Measurements from ENCODE around the gene NLRP12.
"Not testable (repeated sequence)": the region's sequence is repeated elsewhere in the genome, so short reads cannot be mapped to it uniquely, and the experiment has no call there.

The NLRP12 gene

DNA sequence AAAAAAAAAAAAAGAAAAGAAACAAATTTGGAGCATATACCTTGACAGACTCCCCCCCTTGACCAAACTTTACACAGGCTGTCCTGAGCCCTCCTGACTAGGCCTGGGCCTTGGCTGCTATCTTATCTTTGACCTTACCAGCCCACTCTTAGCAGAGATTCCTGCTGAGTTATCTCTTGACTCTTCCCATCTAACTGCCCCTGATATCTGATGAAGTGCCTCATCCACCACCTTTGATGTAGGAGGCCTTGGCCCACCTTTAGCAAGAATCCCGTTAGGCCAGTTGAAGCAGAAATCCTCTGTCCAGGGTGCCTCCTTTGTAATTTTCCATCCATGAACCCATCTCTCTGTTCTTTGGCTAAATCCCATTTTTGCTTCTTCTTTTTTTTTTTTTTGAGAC is 43.6 kb downstream of the NLRP12 start:
- no peak for DNase-seq

DNA sequence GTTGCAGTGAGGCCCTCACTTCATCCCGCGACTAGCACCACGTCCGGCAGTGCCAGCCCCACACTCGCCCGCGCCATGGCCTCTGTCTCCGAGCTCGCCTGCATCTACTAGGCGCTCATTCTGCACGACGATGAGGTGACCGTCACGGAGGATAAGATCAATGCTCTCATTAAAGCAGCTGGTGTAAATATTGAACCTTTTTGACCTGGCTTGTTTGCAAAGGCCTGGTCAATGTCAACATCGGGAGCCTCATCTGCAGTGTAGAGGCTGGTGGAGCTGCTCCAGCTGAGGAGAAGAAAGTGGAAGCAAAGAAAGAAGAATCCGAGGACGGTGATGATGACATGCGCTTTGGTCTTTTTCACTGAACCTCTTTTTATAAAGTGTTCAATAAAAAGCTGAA is 48.6 kb downstream of the NLRP12 start:
- no peak for DNase-seq

DNA sequence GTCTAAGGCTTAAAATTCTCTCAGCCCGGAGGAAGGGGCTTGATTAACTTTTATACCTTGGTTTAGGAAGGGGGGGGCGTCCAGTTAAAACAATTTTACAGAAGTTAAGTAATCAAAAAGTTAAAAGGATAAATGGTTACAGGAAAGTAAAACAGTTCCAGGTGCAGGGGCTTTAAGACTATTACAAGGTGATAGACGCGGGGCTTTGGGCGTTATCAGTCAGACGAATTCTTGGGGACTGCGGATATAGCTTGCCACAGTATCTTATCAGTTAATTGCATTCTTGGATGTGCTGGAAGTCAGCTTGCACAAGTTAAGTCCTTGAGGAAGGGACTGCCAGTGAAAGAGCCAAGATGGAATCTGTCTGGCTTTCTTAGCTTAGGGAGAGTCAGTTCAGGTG is 49.6 kb downstream of the NLRP12 start:
- not testable (repeated sequence) for DNase-seq

DNA sequence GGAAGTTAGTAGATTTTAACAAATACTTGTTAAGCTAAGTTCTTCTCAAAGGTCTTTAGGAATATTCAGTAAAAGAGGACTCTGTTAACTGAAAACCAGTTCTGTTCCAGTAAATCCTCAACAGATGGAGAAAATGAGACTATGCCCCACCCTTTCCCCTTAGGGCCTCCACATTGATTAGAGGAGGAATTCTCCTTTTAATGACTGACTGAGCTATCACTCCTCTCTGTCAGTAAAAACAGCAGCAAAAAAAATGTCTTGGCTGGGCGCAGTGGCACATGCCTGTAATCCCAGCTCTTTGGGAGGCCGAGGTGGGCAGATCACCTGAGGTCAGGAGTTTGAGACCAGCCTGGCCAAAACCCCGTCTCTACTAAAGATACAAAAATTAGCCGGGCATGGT is 50.1 kb downstream of the NLRP12 start:
- no peak for DNase-seq

DNA sequence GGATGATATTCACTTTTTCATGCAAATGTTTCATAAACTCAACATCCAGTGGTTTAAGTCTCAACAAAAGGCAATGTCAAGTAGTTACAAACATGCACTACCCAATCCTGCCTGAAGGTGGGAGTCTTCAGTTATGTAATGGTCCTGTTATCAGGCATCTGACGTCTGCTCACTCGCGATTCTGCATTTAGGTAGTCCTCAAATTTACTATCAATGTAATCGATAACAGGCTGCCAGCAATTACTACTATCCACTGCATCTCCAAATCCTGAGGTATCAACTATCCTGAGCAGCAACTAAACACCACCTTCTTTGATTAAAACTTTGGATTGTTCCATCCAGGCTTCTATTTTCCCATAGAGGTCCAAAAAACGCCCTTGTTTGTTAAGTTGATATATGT is 51.2 kb downstream of the NLRP12 start:
- DNase-seq: peak; percentile 40

DNA sequence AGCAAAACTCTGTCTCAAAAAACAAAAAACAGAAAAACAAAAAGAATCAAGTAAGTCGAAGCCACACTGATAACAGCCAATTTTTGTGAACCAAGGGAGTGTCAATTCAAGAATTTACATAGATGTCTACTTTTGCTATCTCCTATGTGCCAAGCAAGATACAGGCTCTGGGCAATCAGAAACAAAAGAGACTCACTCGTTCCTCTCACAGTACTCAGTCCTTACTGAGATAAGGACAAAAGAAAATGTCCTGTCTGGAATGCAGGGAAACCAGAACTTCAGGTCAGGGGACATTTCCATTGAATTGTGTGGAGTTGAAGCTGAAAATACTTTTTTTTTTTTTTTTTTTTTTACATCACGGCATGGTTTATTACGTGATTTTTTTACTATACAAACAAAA is 53.0 kb downstream of the NLRP12 start:
- no peak for DNase-seq

DNA sequence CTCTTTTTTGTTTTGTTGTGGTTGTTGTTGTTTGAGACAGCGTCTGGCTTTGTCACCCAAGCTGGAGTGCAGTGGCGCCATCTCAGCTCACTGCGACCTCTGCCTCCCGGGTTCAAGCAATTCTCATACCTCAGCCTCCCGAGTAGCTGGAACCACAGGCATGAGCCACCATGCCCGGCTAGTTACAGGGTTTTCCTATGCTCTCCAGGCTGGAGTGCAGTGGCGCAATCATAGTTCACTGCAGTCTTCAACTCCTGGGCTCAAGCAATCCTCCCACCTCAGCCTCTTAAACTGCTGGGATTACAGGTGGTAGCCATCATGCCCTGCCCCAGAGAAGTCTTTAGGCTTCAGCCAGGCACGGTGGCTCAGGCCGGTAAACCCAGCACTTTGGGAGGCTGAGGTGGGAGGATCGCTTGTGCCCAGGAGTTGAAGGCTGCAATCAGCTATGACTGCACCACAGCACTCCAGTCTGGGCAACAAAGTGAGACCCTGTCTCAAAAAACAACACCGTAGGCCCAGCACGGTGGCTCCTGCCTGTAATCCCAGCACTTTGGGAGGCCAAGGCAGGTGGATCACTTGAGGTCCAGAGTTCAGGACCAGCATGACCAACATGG is 54.3 kb downstream of the NLRP12 start:
- DNase-seq: not testable (repeated sequence)

DNA sequence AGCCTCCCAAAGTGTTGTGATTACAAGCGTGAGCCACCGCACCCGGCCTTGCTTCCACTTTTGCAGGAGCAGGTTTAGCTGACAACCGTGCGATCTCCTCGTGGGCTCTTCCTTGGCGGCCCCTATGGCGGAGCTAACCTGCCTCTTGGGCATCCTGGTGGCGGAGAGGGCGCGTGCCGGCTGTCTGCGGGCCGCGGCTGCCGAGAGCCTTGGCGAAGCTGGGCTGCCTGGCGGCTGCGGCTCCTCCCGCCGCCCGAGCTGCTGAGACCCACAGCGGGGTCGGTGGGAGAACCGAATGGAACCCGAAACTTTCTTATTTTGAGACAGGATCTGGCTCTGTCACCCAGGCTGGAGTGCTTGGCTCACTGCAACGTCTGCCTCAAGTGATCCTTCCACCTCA is 55.7 kb downstream of the NLRP12 start:
- DNase-seq: no peak

DNA sequence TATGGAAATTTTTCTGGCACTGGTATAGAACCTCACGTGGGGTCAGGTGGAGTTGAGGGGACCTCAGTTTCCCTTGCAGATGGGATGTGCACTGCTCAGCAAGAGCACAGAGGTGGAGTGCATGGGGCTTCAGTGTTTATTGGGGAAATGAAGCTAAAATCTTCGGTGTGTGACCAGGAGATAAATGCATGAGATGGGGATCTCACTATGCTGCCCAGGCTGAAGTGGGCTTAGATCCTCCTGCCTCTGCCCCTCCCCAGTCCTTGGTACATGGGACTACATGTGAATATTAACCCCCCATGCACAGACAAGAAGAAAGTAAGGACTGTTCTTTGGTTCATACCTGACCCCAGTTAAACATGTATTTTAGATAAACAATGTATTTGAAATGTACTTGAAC is 65.1 kb downstream of the NLRP12 start:
- not testable (repeated sequence) for DNase-seq
